H1 (cell line): Measurements from ENCODE around the gene GOLGB1. TPM values are rescaled to one million over a fixed set of nuclear protein-coding genes. Genes with fewer than 3 reads are reported as not detected.

Experiments
- CTCF ChIA-PET: fragments of 300-600 bp; sonication (Branson Sonifier 250); formaldehyde crosslinking; loops from one replicate; lab custom pipeline; 2021; ENCODE audit not compliant: partially characterized antibody; lab: Charles Lee
- POLR2A ChIA-PET: fragments of 300-600 bp; sonication (Branson Sonifier 250); formaldehyde crosslinking; loops from one replicate; lab custom pipeline; 2021; ENCODE audit warnings: inconsistent platforms; ENCODE audit not compliant: partially characterized antibody; lab: Charles Lee
- DNase-seq, 2 experiments: peaks; one replicate each; pipeline versions ENCODE4 v3.0.0 to v3.0.0-alpha.2; 2010 to 2022; ENCODE audit warnings: low spot score in 2 of 2, low read depth in 1 of 2, mixed read lengths in 1 of 2
- FAIRE-seq: peaks from 2 replicates; lab custom pipeline; 2011; peaks lifted over from hg19 to GRCh38; lab: Jason Lieb, UNC
- H2AFZ ChIP-seq: 2 replicates; pipeline ENCODE4 v1.8.1; 2012; ENCODE audit warnings: low read length, inconsistent platforms
- H2AK5ac ChIP-seq: 2 replicates; pipeline ENCODE4 v1.6.1; 2013; ENCODE audit warnings: low read depth, low read length
- H2BK120ac ChIP-seq: replicated peaks from 2 replicates; pipeline ENCODE3; 2013; ENCODE audit warnings: low read depth, low read length, inconsistent platforms
- H2BK12ac ChIP-seq: 2 replicates; pipeline ENCODE4 v1.6.1; 2013; ENCODE audit warnings: low read depth, low read length
- H2BK15ac ChIP-seq: 2 replicates; pipeline ENCODE4 v1.6.1; 2013; ENCODE audit warnings: low read length
- H2BK20ac ChIP-seq: 2 replicates; pipeline ENCODE4 v1.6.1; 2013; ENCODE audit warnings: low read length
- H2BK5ac ChIP-seq: 2 replicates; pipeline ENCODE4 v1.6.1; 2013; ENCODE audit warnings: low read depth, low read length
- H3K14ac ChIP-seq: 2 replicates; pipeline ENCODE4 v1.6.1; 2013; ENCODE audit warnings: inconsistent platforms; ENCODE audit not compliant: insufficient read length
- H3K18ac ChIP-seq: 2 replicates; pipeline ENCODE4 v1.6.1; 2013; ENCODE audit warnings: low read length; ENCODE audit errors: extremely low read depth
- H3K23ac ChIP-seq: 2 replicates; pipeline ENCODE4 v1.6.1; 2013; ENCODE audit warnings: inconsistent platforms; ENCODE audit not compliant: insufficient read length
- H3K23me2 ChIP-seq: 2 replicates; pipeline ENCODE4 v1.6.1; 2013; ENCODE audit warnings: low read depth, low read length
- H3K27ac ChIP-seq: 2 replicates; pipeline ENCODE4 v1.6.1; 2011; ENCODE audit warnings: low read depth, low read length, inconsistent platforms
- H3K27me3 ChIP-seq, 4 experiments: replicated peaks in 1 of 4; 1 replicate in 1 of 4; 2 replicates in 3 of 4; pipeline versions ENCODE4 v1.6.1 to v1.8.1; 2011 to 2013; ENCODE audit warnings: low read length in 3 of 4, mild to moderate bottlenecking in 3 of 4, inconsistent platforms in 2 of 4, mixed read lengths in 2 of 4, moderate library complexity in 1 of 4; ENCODE audit not compliant: control insufficient read depth in 3 of 4, insufficient read depth in 3 of 4; ENCODE audit errors: extremely low read depth in 1 of 4
- H3K36me3 ChIP-seq, 4 experiments: 2 replicates each; pipeline versions ENCODE4 v1.6.1 to v1.8.1; 2011 to 2013; ENCODE audit warnings: mild to moderate bottlenecking in 4 of 4, low read length in 3 of 4, moderate library complexity in 2 of 4, control low read depth in 1 of 4, inconsistent platforms in 1 of 4; ENCODE audit not compliant: insufficient read depth in 4 of 4, control insufficient read depth in 2 of 4
- H3K4ac ChIP-seq: replicated peaks from 2 replicates; pipeline ENCODE3; 2013; ENCODE audit warnings: low read length, low read depth, mixed read lengths, inconsistent platforms; ENCODE audit not compliant: insufficient read length
- H3K4me1 ChIP-seq, 4 experiments: replicated peaks in 1 of 4; 1 replicate in 1 of 4; 2 replicates in 3 of 4; pipeline versions ENCODE4 v1.6.1 to v1.8.1; 2011 to 2013; ENCODE audit warnings: low read length in 3 of 4, inconsistent platforms in 2 of 4, mixed read lengths in 1 of 4; ENCODE audit not compliant: insufficient read depth in 4 of 4, control insufficient read depth in 3 of 4
- H3K4me2 ChIP-seq, 2 experiments: 2 replicates each; pipeline versions ENCODE4 v1.6.1 to v1.8.1; 2011 to 2013; ENCODE audit warnings: low read depth in 2 of 2, low read length in 2 of 2, control low read depth in 1 of 2, inconsistent platforms in 1 of 2, mild to moderate bottlenecking in 1 of 2; ENCODE audit not compliant: insufficient read depth in 1 of 2
- H3K4me3 ChIP-seq, 4 experiments: fragments of 200-600, 300-600 bp in 1 of 4; sonication (generic), shearing (Covaris generic), sonication (Bioruptor Twin) in 1 of 4; 2 replicates each; pipeline versions ENCODE4 v1.5.1 to v1.8.1; 2011 to 2016; ENCODE audit warnings: low read length in 4 of 4, low read depth in 3 of 4, control low read depth in 2 of 4, inconsistent platforms in 2 of 4, mild to moderate bottlenecking in 2 of 4, mixed read lengths in 1 of 4, moderate library complexity in 1 of 4; ENCODE audit not compliant: insufficient read depth in 2 of 4; ENCODE audit errors: extremely low read depth in 1 of 4
- H3K56ac ChIP-seq: replicated peaks from 2 replicates; pipeline ENCODE3; 2013; ENCODE audit warnings: low read depth, mild to moderate bottlenecking, mixed read lengths, low read length, inconsistent platforms; ENCODE audit not compliant: insufficient read length
- H3K79me1 ChIP-seq: 2 replicates; pipeline ENCODE4 v1.6.1; 2013; ENCODE audit warnings: low read depth, low read length, control low read depth
- H3K79me2 ChIP-seq, 2 experiments: 2 replicates each; pipeline versions ENCODE4 v1.6.1 to v1.8.1; 2012 to 2013; ENCODE audit warnings: low read length in 2 of 2, mild to moderate bottlenecking in 2 of 2, inconsistent platforms in 1 of 2; ENCODE audit not compliant: insufficient read depth in 2 of 2, control insufficient read depth in 1 of 2
- H3K9ac ChIP-seq, 4 experiments: replicated peaks in 1 of 4; 1 replicate in 1 of 4; 2 replicates in 3 of 4; pipeline versions ENCODE4 v1.6.1 to v1.8.1; 2011 to 2013; ENCODE audit warnings: low read depth in 3 of 4, low read length in 3 of 4, control low read depth in 2 of 4, mild to moderate bottlenecking in 2 of 4, moderate library complexity in 2 of 4, inconsistent platforms in 1 of 4; ENCODE audit errors: extremely low read depth in 1 of 4
- H3K9me3 ChIP-seq, 2 experiments: 2 replicates each; pipeline versions ENCODE4 v1.6.1 to v1.8.1; 2012 to 2013; ENCODE audit warnings: mild to moderate bottlenecking in 2 of 2, moderate library complexity in 2 of 2, control low read depth in 1 of 2, inconsistent platforms in 1 of 2, low read depth in 1 of 2, low read length in 1 of 2, mixed read lengths in 1 of 2; ENCODE audit not compliant: insufficient read depth in 2 of 2
- H4K20me1 ChIP-seq, 2 experiments: replicated peaks in 1 of 2; 2 replicates each; pipeline versions ENCODE3 to v1.8.1; 2011 to 2013; ENCODE audit warnings: inconsistent platforms in 2 of 2, low read length in 2 of 2, mild to moderate bottlenecking in 1 of 2; ENCODE audit not compliant: insufficient read depth in 2 of 2, control insufficient read depth in 1 of 2
- H4K5ac ChIP-seq: 2 replicates; pipeline ENCODE4 v1.6.1; 2013; ENCODE audit warnings: low read length, low read depth, mixed read lengths, inconsistent platforms; ENCODE audit not compliant: insufficient read length
- H4K8ac ChIP-seq: 2 replicates; pipeline ENCODE4 v1.8.0; 2013; ENCODE audit warnings: mild to moderate bottlenecking, moderate library complexity, low read length, inconsistent platforms; ENCODE audit not compliant: insufficient read depth; ENCODE audit errors: extremely low read depth
- H4K91ac ChIP-seq: replicated peaks from 2 replicates; pipeline ENCODE3; 2013; ENCODE audit warnings: low read length, mixed read lengths, inconsistent platforms; ENCODE audit not compliant: insufficient read length
- CBX8 ChIP-seq: fragments of 300-800, 300-1000 bp; sonication (generic); IDR thresholded peaks from 2 replicates; pipeline ENCODE4 v1.7.1; 2016; ENCODE audit warnings: low read depth, low read length, borderline replicate concordance
- CHD1 ChIP-seq: IDR thresholded peaks from 2 replicates; pipeline ENCODE4 v1.6.1; 2012; ENCODE audit warnings: low read depth, low read length, improper control_type of control experiment
- JUND ChIP-seq: IDR thresholded peaks from 2 replicates; pipeline ENCODE4 v1.6.1; 2011; ENCODE audit warnings: mild to moderate bottlenecking, improper control_type of control experiment, low read length
- KDM1A ChIP-seq: fragments of 200-600, 300-600 bp; sonication (generic); IDR thresholded peaks from 2 replicates; pipeline ENCODE4 v1.7.1; 2016; ENCODE audit warnings: mild to moderate bottlenecking, low read length, borderline replicate concordance
- RAD21 ChIP-seq, 2 experiments: IDR thresholded peaks in 1 of 2; conservative IDR thresholded peaks in 1 of 2; 2 replicates each; pipeline ENCODE4 v1.6.1; 2011; ENCODE audit warnings: low read depth in 2 of 2, low read length in 2 of 2, improper control_type of control experiment in 1 of 2, inconsistent platforms in 1 of 2, mild to moderate bottlenecking in 1 of 2, moderate library complexity in 1 of 2
- RFX5 ChIP-seq: IDR thresholded peaks from 2 replicates; pipeline ENCODE4 v1.6.1; 2011; ENCODE audit warnings: low read depth, low read length, improper control_type of control experiment, borderline replicate concordance
- SAP30 ChIP-seq: fragments of 300-600 bp; sonication (generic); IDR thresholded peaks from 2 replicates; pipeline ENCODE4 v1.7.1; 2012; ENCODE audit warnings: low read length, moderate library complexity, mild to moderate bottlenecking, inconsistent platforms; ENCODE audit not compliant: insufficient read depth, insufficient replicate concordance
- SIRT6 ChIP-seq: IDR thresholded peaks from one replicate; pipeline ENCODE4 v1.7.1; 2012; ENCODE audit warnings: low read length, inconsistent platforms
- TCF12 ChIP-seq: IDR thresholded peaks from 2 replicates; pipeline ENCODE4 v1.6.1; 2011; ENCODE audit warnings: low read depth, mild to moderate bottlenecking, low read length
- WGBS, 2 experiments: shearing (Covaris generic) in 1 of 2; methylation state at CpG; one replicate each; pipeline versions ENCODE4 v1.1.6 to v1.1.7; 2013 to 2015; ENCODE audit warnings: low lambda C conversion rate in 2 of 2, mixed read lengths in 2 of 2, inconsistent platforms in 1 of 2, low coverage in 1 of 2, missing lambda C conversion rate in 1 of 2; ENCODE audit not compliant: insufficient replicate concordance in 2 of 2, insufficient coverage in 1 of 2, insufficient read length in 1 of 2; ENCODE audit errors: extremely low coverage in 1 of 2, missing lambda C conversion rate in 1 of 2; 5-methylcytosine and 5-hydroxymethylcytosine counted together
- polyA plus RNA-seq, 7 experiments: library from polyadenylated mRNA; depleted of rRNA in 3 of 7; stranded (reverse) in 5 of 7; unstranded in 2 of 7; fragments of >200 nt in 5 of 7; fragments of 200-250 nt in 2 of 7; gene quantifications; 1 replicate in 5 of 7; 2 replicates in 1 of 7; 4 replicates in 1 of 7; pipeline versions ENCODE4 v1.2.1 to v1.2.3, GENCODE V29; 2011 to 2013; ENCODE audit warnings: missing spikeins in 2 of 7, mixed read lengths in 2 of 7
- total RNA-seq: library from RNA; stranded (reverse); fragmentation: NEBNext Ultra II Directional; extraction: Animal tissue kit (Norgen Biotek cat#: 25700); gene quantifications from 2 replicates; pipeline ENCODE4 v1.2.1, GENCODE V29; 2021
- TF ChIP-seq, protein P1 (sequence below): IDR thresholded peaks from 2 replicates; pipeline ENCODE4 v1.6.1; 2012; ENCODE audit warnings: inconsistent platforms

GOLGB1 gene
- total and polyA plus RNA-seq, 2 of the 8 experiments (the other 6 are each of a cell fraction or from before 2014, with no cell fraction given): 5.9 to 28.5 TPM

DNA sequence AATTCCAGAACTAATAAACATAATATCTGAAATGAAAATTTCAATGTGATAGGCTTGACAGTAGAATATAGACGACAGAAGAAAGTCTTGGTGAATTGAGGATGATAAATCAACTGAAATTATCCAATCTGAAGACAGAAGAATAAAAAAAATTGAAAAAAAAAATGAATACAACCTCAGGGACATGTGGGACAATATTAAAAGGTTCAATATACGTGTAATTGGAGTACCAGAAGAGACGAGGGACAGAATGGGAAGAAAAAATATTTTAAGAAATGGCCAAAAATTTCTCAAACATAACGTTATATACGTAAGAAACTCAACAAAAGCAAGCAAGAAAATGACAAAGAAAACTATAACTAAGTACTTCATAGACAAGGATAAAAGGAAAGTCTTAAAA is 45.6 kb downstream of the GOLGB1 start:
- 90% methylated on average over 5 of the region's 5 CpGs; no CpG with 5 or more reads in 1 of the 2 experiments for WGBS, 2 experiments

More for the DNA sequence above, 45.6 kb downstream of the GOLGB1 start:
- H3K27me3 ChIP-seq: no peaks in the 10 kb centered on the region
- no peak for DNase-seq
- H3K18ac ChIP-seq: no peak overlapping the region
- no peak overlapping the region for H3K27ac ChIP-seq
- H3K4me3 ChIP-seq: no peak overlapping the region
- H2AFZ ChIP-seq: no peak overlapping the region
- H3K4me1 ChIP-seq: no peaks in the 10 kb centered on the region
- H2AK5ac ChIP-seq: no peak overlapping the region
- no peaks in the 10 kb centered on the region for H3K9me3 ChIP-seq
- no peaks in the 10 kb centered on the region for H3K79me2 ChIP-seq
- TF ChIP-seq JUND (no peak), RFX5 (no peak), RAD21 (IDR thresholded peaks at IDR 0.05 in 1 of 2, conservative IDR thresholded peaks at IDR 0.05 in 1 of 2; ENCODE audit: low read depth in 2 of 2, low read length in 2 of 2) (no peak), SAP30 (no peak), TCF12 (no peak), SIRT6 (no peak), CHD1 (no peak), CBX8 (no peak), KDM1A (no peak)
- TF ChIP-seq, protein P1, sequence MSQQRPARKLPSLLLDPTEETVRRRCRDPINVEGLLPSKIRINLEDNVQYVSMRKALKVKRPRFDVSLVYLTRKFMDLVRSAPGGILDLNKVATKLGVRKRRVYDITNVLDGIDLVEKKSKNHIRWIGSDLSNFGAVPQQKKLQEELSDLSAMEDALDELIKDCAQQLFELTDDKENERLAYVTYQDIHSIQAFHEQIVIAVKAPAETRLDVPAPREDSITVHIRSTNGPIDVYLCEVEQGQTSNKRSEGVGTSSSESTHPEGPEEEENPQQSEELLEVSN: no peak
- H3K9ac ChIP-seq: no peak overlapping the region
- H3K36me3 ChIP-seq: peaks cover 0 to 11% (median 0%) of the 10 kb centered on the region in 4 experiments; a peak in 2 of 8 replicates
- H2BK5ac ChIP-seq: no peak overlapping the region
- H2BK20ac ChIP-seq: no peak overlapping the region
- H3K23me2 ChIP-seq: no peaks in the 10 kb centered on the region
- H3K4ac ChIP-seq: no peak overlapping the region
- no peak overlapping the region for H4K8ac ChIP-seq
- H2BK15ac ChIP-seq: no peak overlapping the region
- H3K23ac ChIP-seq: no peak overlapping the region
- FAIRE-seq: no peak
- H4K5ac ChIP-seq: no peak overlapping the region
- no peak overlapping the region for H2BK12ac ChIP-seq
- no peak overlapping the region for H4K91ac ChIP-seq
- no peak overlapping the region for H2BK120ac ChIP-seq
- ChIA-PET POLR2A (no interaction called here), CTCF (no interaction called here)
- H4K20me1 ChIP-seq: no peaks in the 10 kb centered on the region
- no peak overlapping the region for H3K14ac ChIP-seq
- H3K4me2 ChIP-seq: no peak overlapping the region
- no peak overlapping the region for H3K56ac ChIP-seq
- no peaks in the 10 kb centered on the region for H3K79me1 ChIP-seq
